ENCODE results near the gene WDR73.

GRCh38 chr15:84591815-84592214, 62.3 kb downstream of the WDR73 start:
- TF ChIP-seq CTCF (conservative IDR thresholded peaks at IDR 0.05 in 1 of 2, IDR thresholded peaks at IDR 0.05 in 1 of 2; ENCODE audit: extremely low read depth in 1 of 2, insufficient read depth in 1 of 2, low read depth in 1 of 2, low read length in 2 of 2) = no peak
- TF ChIP-seq EZH2 (IDR thresholded peaks at IDR 0.05; ENCODE audit: borderline replicate concordance, low read length) = no peak
